Measurements from ENCODE around the gene SLC29A4.

SLC29A4 gene

DNA sequence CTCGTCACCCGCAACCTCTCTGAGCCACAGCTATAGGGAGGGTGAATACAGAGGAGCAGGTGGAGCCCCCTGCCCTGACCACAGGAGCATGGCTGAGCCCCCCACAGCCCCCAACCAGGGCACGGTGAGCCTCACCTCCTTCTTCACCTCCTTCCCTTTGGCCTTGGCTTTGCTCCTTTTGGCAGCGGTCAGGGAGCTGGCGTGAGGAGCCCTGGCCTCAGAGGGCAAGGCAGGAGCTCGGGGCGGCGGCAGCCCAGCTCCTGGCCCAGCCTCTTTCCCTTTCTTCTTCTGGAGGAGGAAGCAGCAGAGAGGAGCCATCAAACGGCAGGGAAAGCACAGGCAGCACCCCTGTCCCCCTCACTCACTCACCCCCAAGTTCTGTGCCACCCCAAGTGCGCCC lies 42.2 kb downstream of the SLC29A4 start:
- no peak for FAIRE-seq

GRCh38 chr7:5330288-5330687 lies 47.5 kb downstream of the SLC29A4 start:
- no peak for FAIRE-seq

DNA sequence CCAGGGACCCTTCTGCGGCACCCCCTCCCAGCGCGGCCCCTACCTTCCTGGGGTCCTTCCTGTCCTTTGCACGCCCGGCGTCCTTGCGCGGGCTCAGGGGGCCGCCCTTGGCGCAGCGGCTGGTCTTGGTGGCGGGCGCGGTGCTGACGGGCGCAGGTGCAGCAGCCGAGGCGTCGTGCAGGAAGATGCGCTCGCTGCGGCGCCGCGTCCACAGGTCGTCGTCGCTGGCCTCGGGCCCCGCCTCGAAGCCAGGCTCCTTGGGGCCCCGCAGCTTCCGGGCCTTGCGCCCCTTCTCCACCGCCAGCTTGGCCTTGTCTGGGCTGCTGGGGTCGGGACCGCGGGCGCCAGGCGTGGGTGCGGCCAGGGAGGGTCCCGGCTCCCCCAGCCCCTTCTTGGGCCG lies 49.8 kb downstream of the SLC29A4 start:
- no peak for FAIRE-seq

DNA sequence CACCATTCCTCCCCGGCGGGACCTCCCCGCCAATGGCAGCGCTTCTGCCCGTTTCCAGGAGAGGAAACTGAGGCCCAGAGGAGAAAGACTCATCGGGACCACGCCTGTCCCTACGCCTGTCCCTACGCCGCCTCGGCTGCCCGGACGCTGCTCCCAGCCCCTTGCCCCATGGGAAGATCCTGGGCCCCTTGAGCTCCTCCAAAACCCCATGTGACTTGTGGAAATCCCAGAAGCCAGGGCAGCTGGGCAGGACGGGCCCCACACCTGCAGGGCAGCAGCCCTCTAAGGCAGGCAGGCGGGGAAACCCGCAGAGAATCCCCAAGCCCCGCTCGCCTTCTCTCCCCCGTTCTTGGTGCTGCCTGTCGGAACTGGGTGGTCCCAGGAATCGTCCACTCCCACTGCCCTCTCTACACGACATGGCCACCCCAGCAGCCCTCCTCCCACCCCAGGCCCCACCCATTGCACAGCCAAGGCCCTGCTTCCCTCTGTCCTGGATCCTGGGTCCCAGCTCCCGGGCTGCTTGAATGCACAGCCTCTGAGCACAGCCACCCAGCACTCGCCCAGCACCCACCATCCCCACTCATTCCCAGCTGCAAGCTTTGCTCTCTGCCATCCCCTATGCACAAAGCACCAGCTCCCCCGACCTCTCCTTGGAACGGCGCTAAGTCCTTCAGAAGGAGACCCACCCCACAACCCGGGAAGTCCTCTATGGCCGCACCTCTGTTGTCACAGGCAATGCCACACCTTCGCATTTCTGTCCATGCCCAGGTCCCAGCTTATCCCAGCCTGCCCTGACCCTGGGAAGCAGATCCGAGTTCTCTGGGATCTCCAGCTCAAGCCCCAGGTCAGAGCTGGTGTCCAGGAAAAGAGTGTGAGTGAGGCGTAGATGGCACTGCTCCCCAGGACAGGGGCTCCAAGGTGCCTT lies 50.6 kb downstream of the SLC29A4 start:
- no peak for FAIRE-seq

GRCh38 chr7:5334671-5335070 lies 51.9 kb downstream of the SLC29A4 start:
- FAIRE-seq: no peak

GRCh38 chr7:5337047-5337446 lies 54.3 kb downstream of the SLC29A4 start:
- no peak for FAIRE-seq

DNA sequence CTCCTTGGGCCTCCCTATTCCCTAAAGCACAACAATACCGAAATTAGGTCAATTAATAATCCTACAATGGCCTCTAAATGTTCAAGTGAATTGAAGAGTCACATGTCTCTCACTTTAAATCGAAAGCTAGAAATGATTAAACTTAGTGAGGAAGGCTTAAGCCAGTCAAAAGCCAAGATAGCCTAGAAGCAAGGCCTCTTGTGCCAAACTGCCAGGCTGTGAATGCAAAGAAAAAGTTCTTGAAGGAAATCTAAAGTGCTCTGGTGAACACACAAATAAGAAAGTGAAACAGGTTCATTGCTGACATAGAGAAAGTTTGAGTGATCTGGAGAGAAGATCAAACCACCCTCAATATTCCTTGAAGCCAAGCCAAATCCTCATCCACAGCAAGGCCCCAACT lies 57.2 kb downstream of the SLC29A4 start:
- no peak for FAIRE-seq

DNA sequence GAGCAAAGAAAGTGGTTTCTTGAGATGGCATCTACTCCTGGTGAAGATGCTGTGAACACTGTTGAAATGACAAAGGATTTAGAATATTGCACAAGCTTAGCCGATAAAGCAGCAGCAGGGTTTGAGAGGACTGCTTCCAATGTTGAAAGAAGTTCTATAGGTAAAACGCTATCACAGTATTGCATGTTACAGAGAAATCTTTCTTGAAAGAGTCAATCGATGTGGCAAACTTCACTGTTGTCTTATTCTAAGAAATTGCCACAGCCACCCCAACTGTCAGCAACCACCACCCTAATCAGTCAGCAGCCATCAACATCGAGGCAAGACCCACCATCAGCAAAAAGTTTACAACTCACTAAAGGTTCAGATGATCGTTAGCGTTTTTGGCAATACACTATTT lies 59.9 kb downstream of the SLC29A4 start:
- FAIRE-seq: no peak

DNA sequence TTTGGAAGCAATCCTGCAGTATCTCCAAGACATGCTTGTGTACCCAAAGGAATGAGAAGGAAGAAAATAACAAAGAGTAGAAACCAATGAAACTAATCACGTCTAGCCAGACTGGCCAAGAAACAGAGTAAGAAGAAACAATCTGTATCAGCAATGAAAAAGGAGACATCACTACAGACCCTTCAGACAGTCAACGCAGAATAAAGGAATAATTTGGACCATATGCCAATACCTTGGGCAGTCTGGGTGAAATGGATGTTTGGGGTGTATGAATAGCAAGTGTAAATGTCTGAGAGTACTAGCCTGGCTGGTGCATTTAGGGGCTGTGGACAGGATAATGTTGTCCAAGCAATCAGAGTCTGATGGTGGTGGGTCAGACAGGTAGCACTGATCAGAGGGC lies 61.1 kb downstream of the SLC29A4 start:
- FAIRE-seq: no peak

GRCh38 chr7:5344342-5344741 lies 61.6 kb downstream of the SLC29A4 start:
- no peak for FAIRE-seq

DNA sequence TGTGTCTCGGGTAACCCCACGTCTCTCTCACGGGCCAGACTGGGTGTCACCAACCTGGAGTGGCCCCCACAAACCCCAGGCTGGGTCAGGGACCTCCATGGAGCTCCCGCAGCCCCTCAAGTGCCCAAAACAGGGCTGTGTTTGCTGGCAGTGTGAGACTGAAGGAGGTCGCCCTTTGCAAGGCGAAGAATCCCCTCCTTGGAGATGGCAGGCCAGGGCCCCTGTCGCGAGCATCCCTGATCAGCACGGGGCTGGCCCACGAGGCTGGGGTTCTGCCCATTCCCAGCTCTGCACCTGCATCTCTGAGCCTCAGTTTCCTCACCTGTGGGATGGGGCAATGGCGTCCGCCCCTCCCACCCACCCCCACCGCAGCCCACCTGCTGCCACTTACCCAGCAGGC lies 62.4 kb downstream of the SLC29A4 start:
- no peak for FAIRE-seq

GRCh38 chr7:5345671-5346070 lies 62.9 kb downstream of the SLC29A4 start:
- FAIRE-seq: no peak

DNA sequence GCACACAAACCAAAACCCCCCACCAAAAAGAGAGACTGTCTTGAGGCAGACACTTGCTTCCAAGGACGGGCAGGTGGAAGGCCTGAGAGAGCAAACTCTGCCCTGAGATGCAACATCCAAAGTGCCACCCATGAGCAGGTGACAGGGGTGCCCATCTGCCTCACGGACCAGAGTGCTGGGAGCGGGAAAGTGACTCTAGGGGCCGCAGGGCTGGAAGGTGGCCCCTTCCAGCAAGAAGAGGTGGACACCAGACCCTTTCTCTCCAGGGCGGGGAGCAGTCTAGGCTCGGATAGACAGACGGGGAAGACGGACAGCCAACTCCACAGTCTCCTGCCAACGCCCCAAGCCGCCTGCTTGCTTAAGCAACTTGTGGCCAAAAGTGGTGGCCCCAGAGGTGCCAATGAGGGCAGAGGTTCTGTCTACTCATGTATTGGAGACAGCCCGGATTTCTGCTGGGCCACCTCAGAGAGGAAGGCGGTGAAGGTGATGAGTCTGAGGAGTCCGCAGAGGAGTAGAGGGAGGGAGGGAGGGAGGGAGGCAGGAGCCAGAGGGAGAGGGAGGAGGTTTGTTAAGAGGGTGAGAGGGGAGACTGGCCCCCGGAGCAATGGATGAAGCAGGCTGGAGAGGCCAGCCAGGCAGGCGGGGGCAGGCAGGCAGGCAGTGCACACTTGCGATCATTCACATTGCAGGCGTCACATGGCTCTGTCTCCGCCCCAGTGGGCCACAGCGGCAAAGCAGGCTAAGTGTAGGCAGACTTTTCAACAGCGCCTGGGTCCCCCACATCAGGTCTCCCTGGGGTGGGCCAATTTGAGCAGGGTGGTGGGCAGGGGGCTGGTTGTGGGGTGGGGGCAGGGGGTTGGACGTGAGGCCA lies 65.6 kb downstream of the SLC29A4 start:
- FAIRE-seq: no peak

DNA sequence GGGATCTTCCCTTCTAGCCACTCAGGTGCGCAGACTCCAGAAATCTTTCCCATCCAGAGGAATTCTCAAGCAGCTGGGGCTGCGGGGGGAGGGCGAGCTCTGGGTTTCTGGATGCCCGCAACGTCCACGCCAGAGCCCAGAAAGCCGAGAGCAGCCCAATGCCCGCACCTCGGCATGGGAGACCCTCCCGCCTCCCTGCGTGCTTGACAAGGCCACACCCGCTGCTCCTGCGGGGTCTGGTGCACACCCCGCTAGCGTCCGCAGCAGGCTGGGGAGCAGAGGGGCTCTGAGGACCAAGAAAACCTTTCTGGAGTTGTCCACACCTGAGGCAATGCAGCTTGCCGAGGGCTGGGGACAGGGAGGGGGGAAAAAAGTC lies 66.2 kb downstream of the SLC29A4 start:
- no peak for FAIRE-seq

DNA sequence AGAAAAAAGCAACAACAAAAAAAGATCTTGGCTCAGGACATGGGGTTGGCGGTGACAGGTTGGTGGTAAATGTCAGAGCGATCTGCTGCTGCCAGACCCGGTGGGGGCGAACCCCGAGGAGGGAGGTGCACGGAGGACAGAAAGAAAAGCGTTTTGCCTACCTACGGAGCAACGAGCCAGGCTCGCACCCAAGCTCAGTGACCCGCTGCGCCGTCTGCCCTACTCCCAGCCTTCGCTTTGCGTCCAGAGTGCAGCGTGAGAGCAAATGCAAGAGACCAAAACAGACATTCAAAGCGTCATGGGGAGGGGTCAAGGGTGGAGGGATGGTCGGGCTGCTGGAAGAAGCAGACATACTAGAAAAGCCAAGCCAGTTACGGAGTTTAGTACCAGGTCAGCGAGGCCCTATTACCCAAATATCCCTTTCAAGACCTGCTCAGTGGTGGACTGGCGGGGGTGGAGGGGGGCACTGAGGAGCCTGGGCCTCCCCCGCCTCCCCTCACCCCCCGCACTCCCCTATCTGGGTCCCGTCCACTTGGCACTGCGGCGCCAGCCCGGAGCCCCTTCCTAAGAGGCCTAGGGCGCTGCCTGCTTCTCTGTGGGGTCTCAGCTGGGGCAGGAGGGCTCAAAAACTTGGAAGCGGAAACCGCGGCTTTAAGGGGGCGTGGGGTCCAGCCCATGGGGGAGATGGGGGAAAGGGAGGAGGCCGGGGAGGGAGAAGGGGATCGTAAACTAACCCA lies 66.9 kb downstream of the SLC29A4 start:
- FAIRE-seq: no peak

GRCh38 chr7:5350174-5350463 lies 67.4 kb downstream of the SLC29A4 start:
- no peak for FAIRE-seq

- FAIRE-seq: no peak
These were observed 68.0 kb downstream of the SLC29A4 start for GRCh38 chr7:5350600-5351385.

DNA sequence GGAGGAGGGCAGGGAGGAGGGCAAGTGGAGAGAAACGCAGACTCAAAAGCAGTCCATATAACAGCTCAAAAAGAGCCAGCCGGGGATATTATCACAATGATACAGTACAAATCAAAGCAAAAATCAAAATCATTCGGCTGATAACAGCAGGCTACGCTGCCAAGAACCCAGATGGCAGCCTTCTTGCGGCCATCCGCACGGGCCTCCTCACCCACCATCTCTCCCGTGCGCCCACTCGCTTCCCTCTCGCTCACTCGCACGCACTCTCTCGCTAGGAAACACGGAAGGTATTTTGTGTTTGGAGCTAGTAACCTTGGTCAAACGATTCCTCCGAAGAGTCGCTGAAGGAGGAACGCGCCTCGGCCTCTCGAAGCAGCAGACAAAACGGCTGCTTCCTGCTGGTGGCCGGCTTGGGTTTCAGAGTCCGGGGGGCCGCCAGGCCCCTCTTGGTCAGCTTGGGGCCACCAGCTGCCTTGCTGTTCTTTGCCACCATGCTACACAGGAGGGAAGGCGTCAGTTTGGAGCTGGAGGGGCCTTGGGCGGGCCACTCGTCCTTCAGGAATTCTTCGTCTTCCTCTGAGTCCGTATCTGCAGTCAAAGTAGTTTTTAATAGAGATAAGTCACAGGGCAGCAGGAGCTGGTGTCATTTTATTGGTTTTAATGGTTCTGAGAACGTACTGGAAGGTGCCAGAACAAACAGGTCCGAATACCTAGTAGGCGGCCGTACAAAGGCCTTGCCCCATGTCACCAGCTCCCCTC lies 68.9 kb downstream of the SLC29A4 start:
- no peak for FAIRE-seq

DNA sequence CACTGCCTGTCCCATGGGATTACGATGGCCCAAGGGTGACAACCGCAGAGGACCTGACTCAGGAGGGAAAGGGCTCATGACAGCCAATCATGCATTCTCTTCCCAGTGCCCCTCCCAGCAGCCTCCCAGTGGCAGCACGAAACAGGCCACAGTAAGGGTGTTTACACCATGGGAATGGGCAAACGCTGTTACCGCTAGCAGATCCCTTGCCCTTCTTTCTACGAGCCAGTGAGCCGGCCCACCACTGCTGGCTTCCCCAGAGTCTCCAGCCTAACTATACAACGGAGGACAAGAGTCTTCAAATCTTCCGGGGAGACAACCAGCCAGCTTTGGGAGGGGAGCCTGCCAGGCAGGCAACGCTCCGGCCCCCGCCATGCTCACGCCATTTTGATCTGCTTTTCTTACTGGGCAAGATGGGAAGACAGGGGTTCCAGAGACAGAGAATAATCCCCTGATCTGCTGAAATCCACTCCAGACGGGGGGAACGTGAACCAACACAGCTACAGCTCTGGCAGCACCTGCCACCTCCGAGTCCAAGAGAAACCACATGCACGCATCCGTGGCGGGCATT lies 69.8 kb downstream of the SLC29A4 start:
- FAIRE-seq: no peak

DNA sequence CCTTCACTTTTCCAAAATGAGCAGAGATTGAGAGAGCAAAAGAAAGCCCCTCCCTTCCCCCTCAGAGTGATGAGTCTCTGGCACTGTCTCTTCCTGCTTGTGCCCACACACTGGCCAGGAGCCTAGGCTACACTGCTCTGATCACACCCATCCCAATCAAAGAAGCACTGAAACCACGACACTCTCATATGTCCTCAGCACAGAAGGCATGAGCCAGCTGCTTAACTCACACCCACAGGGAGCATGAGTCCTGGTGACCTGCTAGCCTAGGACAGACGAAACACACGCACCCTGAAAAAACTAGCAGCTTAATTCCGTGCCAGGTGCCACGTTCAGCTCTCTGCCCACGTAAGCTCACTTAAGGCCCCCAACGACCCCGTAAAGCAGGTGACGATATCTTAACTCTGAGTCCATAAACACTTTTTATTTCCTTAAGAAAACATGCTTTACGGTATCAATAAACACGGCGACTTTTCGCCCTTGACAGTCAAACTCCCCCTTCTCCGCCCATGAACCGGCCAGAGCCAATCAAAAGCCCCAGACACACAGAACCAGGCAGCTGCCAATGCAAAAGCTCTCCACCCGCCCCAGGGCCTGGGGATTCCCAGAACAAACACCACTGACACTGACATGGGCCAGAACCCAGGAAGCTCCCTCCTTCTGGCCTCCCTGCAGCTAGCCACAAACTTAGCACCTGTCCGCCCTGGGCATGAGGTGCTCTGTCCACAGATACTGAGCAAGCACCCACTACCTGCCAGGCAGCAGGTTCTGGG lies 71.9 kb downstream of the SLC29A4 start:
- no peak for FAIRE-seq

Measured in endometrium (tissue), 2 donors.